Retinal pigment epithelial cell (primary cell): Measurements from ENCODE around the gene NUP160.
"Not testable (repeated sequence)": the region's sequence is repeated elsewhere in the genome, so short reads cannot be mapped to it uniquely, and the experiment has no call there.

ENCODE experiments used
- DNase-seq: peaks from one replicate; pipeline ENCODE4 v3.0.0-alpha.2; 2010; ENCODE audit warnings: low read depth
- H3K4me3 ChIP-seq: 2 replicates; pipeline ENCODE4 v1.5.1; 2011; ENCODE audit warnings: mild to moderate bottlenecking, low read length, control low read depth, moderate library complexity
- TF ChIP-seq, protein P1 (sequence below): conservative IDR thresholded peaks from 2 replicates; pipeline ENCODE4 v1.5.1; 2011; ENCODE audit warnings: low read depth, low read length, control low read depth, inconsistent platforms

NUP160 gene

GRCh38 chr11:47847892-47848699 is at the start of gene NUP160:
Gene NUP160 (minus strand): TSS chr11:47848350. CDS start chr11:47848318, 32 bp downstream.
- TF ChIP-seq, protein P1, sequence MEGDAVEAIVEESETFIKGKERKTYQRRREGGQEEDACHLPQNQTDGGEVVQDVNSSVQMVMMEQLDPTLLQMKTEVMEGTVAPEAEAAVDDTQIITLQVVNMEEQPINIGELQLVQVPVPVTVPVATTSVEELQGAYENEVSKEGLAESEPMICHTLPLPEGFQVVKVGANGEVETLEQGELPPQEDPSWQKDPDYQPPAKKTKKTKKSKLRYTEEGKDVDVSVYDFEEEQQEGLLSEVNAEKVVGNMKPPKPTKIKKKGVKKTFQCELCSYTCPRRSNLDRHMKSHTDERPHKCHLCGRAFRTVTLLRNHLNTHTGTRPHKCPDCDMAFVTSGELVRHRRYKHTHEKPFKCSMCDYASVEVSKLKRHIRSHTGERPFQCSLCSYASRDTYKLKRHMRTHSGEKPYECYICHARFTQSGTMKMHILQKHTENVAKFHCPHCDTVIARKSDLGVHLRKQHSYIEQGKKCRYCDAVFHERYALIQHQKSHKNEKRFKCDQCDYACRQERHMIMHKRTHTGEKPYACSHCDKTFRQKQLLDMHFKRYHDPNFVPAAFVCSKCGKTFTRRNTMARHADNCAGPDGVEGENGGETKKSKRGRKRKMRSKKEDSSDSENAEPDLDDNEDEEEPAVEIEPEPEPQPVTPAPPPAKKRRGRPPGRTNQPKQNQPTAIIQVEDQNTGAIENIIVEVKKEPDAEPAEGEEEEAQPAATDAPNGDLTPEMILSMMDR: no peak
- H3K4me3 ChIP-seq: peak within 1 kb of the TSS; percentile 97
- no peak for DNase-seq

DNA sequence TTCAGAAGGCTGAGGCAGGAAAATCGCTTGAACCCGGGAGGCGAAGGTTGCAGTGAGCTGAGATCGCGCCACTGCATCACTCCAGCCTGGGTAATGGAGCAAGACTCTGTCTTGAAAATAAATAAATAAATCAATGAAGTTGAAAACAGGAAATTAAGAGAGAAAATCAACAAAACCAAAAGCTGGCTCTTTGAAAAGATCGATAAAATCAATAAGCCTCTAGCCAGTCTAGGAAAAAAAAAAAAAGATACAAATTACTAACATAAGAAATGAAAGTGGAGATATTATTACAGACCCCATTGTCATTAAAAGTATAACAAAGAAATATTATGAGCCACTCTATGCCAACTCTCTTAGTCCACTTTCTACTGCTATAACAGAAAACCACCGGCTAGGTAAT is 48.0 kb upstream of the NUP160 start:
- H3K4me3 ChIP-seq: no peak overlapping the region
- DNase-seq: no peak
- TF ChIP-seq, protein P1: no peak

DNA sequence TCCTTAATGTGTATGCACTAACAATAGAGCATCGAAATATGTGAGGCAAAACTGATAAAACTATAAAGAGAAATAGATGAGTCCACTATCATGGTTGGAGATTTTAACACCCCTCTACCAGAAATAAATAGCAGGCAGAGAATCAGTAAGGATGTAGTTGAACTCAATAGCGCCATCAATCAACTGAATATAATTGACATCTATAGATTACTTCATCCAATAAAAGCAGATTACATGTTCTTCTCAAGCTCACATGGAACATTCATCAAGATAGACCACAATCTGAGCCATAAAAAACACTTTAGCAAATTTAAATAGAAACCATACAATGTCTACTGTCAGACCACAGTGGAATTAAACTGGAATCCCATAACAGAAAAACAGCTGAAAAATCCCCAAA is 46.9 kb upstream of the NUP160 start:
- no peak overlapping the region for H3K4me3 ChIP-seq
- DNase-seq: no peak
- TF ChIP-seq, protein P1: no peak

DNA sequence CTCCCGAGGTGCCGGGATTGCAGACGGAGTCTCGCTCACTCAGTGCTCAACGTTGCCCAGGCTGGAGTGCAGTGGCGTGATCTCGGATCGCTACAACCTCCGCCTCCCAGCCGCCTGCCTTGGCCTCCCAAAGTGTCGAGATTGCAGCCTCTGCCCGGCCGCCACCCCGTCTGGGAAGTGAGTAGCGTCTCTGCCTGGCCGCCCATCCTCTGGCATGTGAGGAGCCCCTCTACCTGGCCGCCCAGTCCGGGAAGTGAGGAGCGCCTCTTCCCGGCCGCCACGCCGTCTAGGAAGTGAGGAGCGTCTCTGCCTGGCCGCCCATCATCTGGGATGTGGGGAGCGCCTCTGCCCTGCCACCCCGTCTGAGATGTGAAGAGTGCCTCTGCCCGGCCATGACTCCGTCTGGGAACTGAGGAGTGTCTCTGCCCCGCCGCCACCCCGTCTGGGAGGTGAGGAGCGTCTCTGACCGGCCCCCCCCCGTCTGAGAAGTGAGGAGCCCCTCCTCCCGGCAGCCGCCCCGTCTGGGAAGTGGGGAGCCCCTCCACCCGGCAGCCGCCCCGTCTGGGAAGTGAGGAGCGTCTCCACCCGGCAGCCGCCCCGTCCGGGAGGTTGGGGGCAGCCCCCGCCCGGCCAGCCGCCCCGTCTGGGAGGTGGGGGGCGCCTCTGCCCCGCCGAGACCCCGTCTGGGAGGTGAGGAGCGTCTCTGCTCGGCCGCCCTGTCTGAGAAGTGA is 44.6 kb upstream of the NUP160 start:
- DNase-seq, H3K4me3 ChIP-seq: not testable (repeated sequence)

GRCh38 chr11:47891886-47892285 is 43.7 kb upstream of the NUP160 start:
- H3K4me3 ChIP-seq: no peak overlapping the region
- TF ChIP-seq, protein P1: no peak
- DNase-seq: no peak

- DNase-seq: no peak
- no peak overlapping the region for H3K4me3 ChIP-seq
- TF ChIP-seq, protein P1: no peak
These were observed 41.7 kb upstream of the NUP160 start for GRCh38 chr11:47889714-47890441.

- no peak overlapping the region for H3K4me3 ChIP-seq
- DNase-seq: no peak
- TF ChIP-seq, protein P1: no peak
These were observed 39.9 kb upstream of the NUP160 start for GRCh38 chr11:47887910-47888569.
